B cell (primary cell): ENCODE results near the gene RMDN2. TPM values are rescaled to one million over a fixed set of nuclear protein-coding genes. Genes with fewer than 3 reads are reported as not detected.

ENCODE experiments used
- ATAC-seq: fragments of 200-7000 bp; cut with Tn5 transposase; one replicate; pipeline ENCODE4 v1.10.0; 2021; ENCODE audit warnings: low read depth, mild to moderate bottlenecking, moderate number of reproducible peaks, moderate library complexity
- CTCF ChIA-PET: fragments of 350-600 bp; sonication (Branson Sonifier 250); formaldehyde crosslinking; loops from one replicate; lab custom pipeline; 2021; ENCODE audit warnings: antibody characterized with exemption, inconsistent platforms; lab: Charles Lee
- POLR2A ChIA-PET: fragments of 350-600 bp; sonication (Branson Sonifier 250); formaldehyde crosslinking; loops from one replicate; lab custom pipeline; 2021; ENCODE audit warnings: antibody characterized with exemption; lab: Charles Lee
- DNase-seq: peaks from one replicate; pipeline ENCODE4 v3.0.0; 2013
- H2AFZ ChIP-seq: 2 replicates; pipeline ENCODE4 v1.6.1; 2012; ENCODE audit warnings: mild to moderate bottlenecking, low read depth, low read length; ENCODE audit not compliant: insufficient read depth, poor library complexity, severe bottlenecking
- H3K27ac ChIP-seq, 2 donors: 1 replicate in 1 of 2; 2 replicates in 1 of 2; pipeline ENCODE4 v1.5.1; 2012 to 2013; ENCODE audit warnings: low read length in 2 of 2, mild to moderate bottlenecking in 2 of 2, moderate library complexity in 1 of 2
- H3K27me3 ChIP-seq, 4 experiments: fragments of 200-600 bp in 1 of 4; sonication (generic) in 1 of 4; replicated peaks in 1 of 4; 1 replicate in 2 of 4; 2 replicates in 2 of 4; pipeline versions ENCODE4 v1.6.1 to v1.7.0; 2013 to 2016; ENCODE audit warnings: low read length in 3 of 4, mild to moderate bottlenecking in 2 of 4, mixed read lengths in 1 of 4, moderate library complexity in 1 of 4; ENCODE audit not compliant: insufficient read depth in 4 of 4, control insufficient read depth in 3 of 4; ENCODE audit errors: control extremely low read depth in 1 of 4
- H3K36me3 ChIP-seq, 2 experiments: replicated peaks in 1 of 2; 1 replicate in 1 of 2; 2 replicates in 1 of 2; pipeline versions ENCODE4 v1.6.1 to v1.7.1; 2013; ENCODE audit warnings: low read length in 1 of 2; ENCODE audit not compliant: insufficient read depth in 2 of 2, control insufficient read depth in 1 of 2; ENCODE audit errors: control extremely low read depth in 1 of 2, extremely low read depth in 1 of 2
- H3K4me1 ChIP-seq, 2 donors: fragments of 200-600 bp in 1 of 2; sonication (generic) in 1 of 2; 1 replicate in 1 of 2; 2 replicates in 1 of 2; pipeline versions ENCODE4 v1.5.1 to v1.6.1; 2013 to 2017; ENCODE audit warnings: low read length in 2 of 2; ENCODE audit not compliant: control insufficient read depth in 2 of 2, insufficient read depth in 2 of 2
- H3K4me2 ChIP-seq: replicated peaks from 2 replicates; pipeline ENCODE3; 2012; ENCODE audit warnings: mild to moderate bottlenecking, low read depth, low read length; ENCODE audit not compliant: poor library complexity, severe bottlenecking
- H3K4me3 ChIP-seq, 5 experiments: fragments of 200-600 bp in 1 of 5; sonication (generic) in 1 of 5; 1 replicate in 3 of 5; 2 replicates in 2 of 5; pipeline versions ENCODE4 v1.5.1 to v1.7.0; 2011 to 2016; ENCODE audit warnings: low read length in 4 of 5, mild to moderate bottlenecking in 4 of 5, low read depth in 2 of 5, control low read depth in 1 of 5, moderate library complexity in 1 of 5; ENCODE audit not compliant: insufficient read depth in 1 of 5; ENCODE audit errors: control extremely low read depth in 1 of 5, extremely low read depth in 1 of 5
- H3K79me2 ChIP-seq: fragments of 200-600 bp; sonication (generic); one replicate; pipeline ENCODE4 v1.6.0; 2016; ENCODE audit warnings: low read length; ENCODE audit not compliant: control insufficient read depth, insufficient read depth
- H3K9ac ChIP-seq: fragments of 200-600 bp; sonication (generic); 2 replicates; pipeline ENCODE4 v1.6.1; 2017; ENCODE audit warnings: mild to moderate bottlenecking, low read length, moderate library complexity
- H3K9me3 ChIP-seq, 3 donors: one replicate each; pipeline versions ENCODE4 v1.6.1 to v1.7.1; 2013; ENCODE audit warnings: low read length in 2 of 3; ENCODE audit not compliant: control insufficient read depth in 2 of 3, insufficient read depth in 1 of 3; ENCODE audit errors: control extremely low read depth in 1 of 3
- H4K20me1 ChIP-seq: 2 replicates; pipeline ENCODE4 v1.6.0; 2012; ENCODE audit warnings: mild to moderate bottlenecking, low read length; ENCODE audit not compliant: insufficient read depth, control insufficient read depth, poor library complexity, severe bottlenecking
- H3K27ac Mint-ChIP-seq: one replicate; pipeline ENCODE4 v1.8.0; 2021; ENCODE audit warnings: mixed read lengths
- H3K27me3 Mint-ChIP-seq: one replicate; pipeline ENCODE4 v1.8.0; 2021; ENCODE audit warnings: mixed read lengths
- H3K4me1 Mint-ChIP-seq: one replicate; pipeline ENCODE4 v1.8.0; 2021; ENCODE audit warnings: mixed read lengths
- H3K4me3 Mint-ChIP-seq: one replicate; pipeline ENCODE4 v1.8.0; 2021; ENCODE audit warnings: mixed read lengths
- H3K9me3 Mint-ChIP-seq: one replicate; pipeline ENCODE4 v1.8.0; 2022; ENCODE audit warnings: mixed read lengths; ENCODE audit not compliant: insufficient read depth
- CTCF ChIP-seq: fragments of 200-600 bp; IDR thresholded peaks from one replicate; pipeline ENCODE4 v1.8.0; 2022; ENCODE audit warnings: antibody characterized with exemption, mild to moderate bottlenecking
- EZH2 ChIP-seq: IDR thresholded peaks from 2 replicates; pipeline ENCODE4 v1.6.1; 2012; ENCODE audit warnings: borderline replicate concordance, low read depth, mild to moderate bottlenecking, moderate library complexity, low read length; ENCODE audit not compliant: insufficient read depth, poor library complexity, severe bottlenecking
- WGBS: methylation state at CpG from one replicate; pipeline ENCODE4 v1.1.5; 2013; ENCODE audit warnings: missing lambda C conversion rate; ENCODE audit not compliant: insufficient coverage; 5-methylcytosine and 5-hydroxymethylcytosine counted together
- intact Hi-C: fragments of 100-400 bp; cut with micrococcal nuclease; formaldehyde crosslinking; loops from one replicate; pipeline ENCODE4 v1.10.0; 2022
- polyA plus RNA-seq: library from polyadenylated mRNA; depleted of rRNA; stranded (reverse); fragments of >200 nt; gene quantifications from 2 replicates; pipeline ENCODE4 v1.2.3, GENCODE V29; 2012
- total RNA-seq, 2 donors: library from RNA; stranded (reverse); fragments of 120-200 nt in 1 of 2; gene quantifications; 1 replicate in 1 of 2; 2 replicates in 1 of 2; pipeline versions ENCODE4 v1.2.3 to v1.2.4, GENCODE V29; 2013 to 2022

RMDN2 gene
- total and polyA plus RNA-seq, 2 donors (not counting 1 experiment from before 2014, with no cell fraction given): 6.4 to 6.6 TPM

GRCh38 chr2:37892436-37893114, 32.5 kb upstream of the RMDN2 start:
- intact Hi-C loops: loop anchor here (2.0 to 5.0 kb wide), 5 partner anchors 32 to 500 kb away; partner anchors contain the start of gene RMDN2
- peak; percentile 77 for ATAC-seq
- CTCF ChIA-PET: interaction anchor here (0.5 to 1.2 kb wide), 5 partner anchors 10 to 496 kb away, joined by 4 to 7 read pairs (median 4); partner anchors contain the start of gene RMDN2
- peak overlapping the region; percentile 68 for H2AFZ ChIP-seq
- H3K9ac ChIP-seq: peak overlapping the region; percentile 56
- DNase-seq: peak; percentile 69
- WGBS: 0% methylated on average over 4 of the region's 7 CpGs
- Mint-ChIP-seq H3K4me1 (peaks cover 35% of the 10 kb centered on the region), H3K9me3 (peaks cover 3% of the 10 kb centered on the region), H3K4me3 (peak overlapping the region; percentile 72), H3K27ac (peak overlapping the region; percentile 73), H3K27me3 (no peaks in the 10 kb centered on the region)
- H3K79me2 ChIP-seq: no peaks in the 10 kb centered on the region
- H3K9me3 ChIP-seq: no peaks in the 10 kb centered on the region
- H3K27ac ChIP-seq: peak overlapping the region; percentile 42 to 76
- no peaks in the 10 kb centered on the region for H3K27me3 ChIP-seq
- H3K4me1 ChIP-seq: peaks cover 28 to 34% of the 10 kb centered on the region in 2 donors
- no peaks in the 10 kb centered on the region for H3K36me3 ChIP-seq
- peak overlapping the region; percentile 73 for H3K4me2 ChIP-seq
- H3K4me3 ChIP-seq: peak overlapping the region; percentile 14 to 54 (median 34)
- no peaks in the 10 kb centered on the region for H4K20me1 ChIP-seq
- POLR2A ChIA-PET: interaction anchor here (0.6 kb wide), 2 partner anchors 382 to 1234 kb away, joined by 3 to 8 read pairs; no protein-coding TSS in a partner anchor
- TF ChIP-seq EZH2: no peak
- no peak for TF ChIP-seq CTCF

GRCh38 chr2:37893327-37893726, 31.8 kb upstream of the RMDN2 start:
- WGBS: no CpG with 5 or more reads among the region's 1 CpG
- peak overlapping the region; percentile 56 for H3K9ac ChIP-seq
- H3K79me2 ChIP-seq: no peaks in the 10 kb centered on the region
- CTCF ChIA-PET: interaction anchor here (0.6 to 1.2 kb wide), 4 partner anchors 9 to 497 kb away, joined by 4 to 7 read pairs (median 5); partner anchors contain the start of gene RMDN2
- H3K9me3 ChIP-seq: no peaks in the 10 kb centered on the region
- Mint-ChIP-seq H3K27ac (peak overlapping the region; percentile 73), H3K4me3 (peak overlapping the region; percentile 72), H3K9me3 (peaks cover 3% of the 10 kb centered on the region), H3K27me3 (no peaks in the 10 kb centered on the region), H3K4me1 (peaks cover 35% of the 10 kb centered on the region)
- H2AFZ ChIP-seq: peak overlapping the region; percentile 68
- TF ChIP-seq CTCF (no peak), EZH2 (no peak)
- peak overlapping the region in 1 of 2 donors; percentile 76 for H3K27ac ChIP-seq
- no peaks in the 10 kb centered on the region for H4K20me1 ChIP-seq
- H3K4me2 ChIP-seq: peak overlapping the region; percentile 73
- no peak overlapping the region for H3K4me3 ChIP-seq
- ATAC-seq (no peak), DNase-seq (no peak)
- POLR2A ChIA-PET: no interaction called here
- intact Hi-C loops: loop anchor here (2.0 to 5.0 kb wide), 5 partner anchors 31 to 501 kb away; partner anchors contain the start of gene RMDN2
- H3K36me3 ChIP-seq: no peaks in the 10 kb centered on the region
- peaks cover 28 to 34% of the 10 kb centered on the region in 2 donors for H3K4me1 ChIP-seq
- H3K27me3 ChIP-seq: no peaks in the 10 kb centered on the region
